Measurements from ENCODE around the gene KYNU. TPM values are rescaled to one million over a fixed set of nuclear protein-coding genes. Genes with fewer than 3 reads are reported as not detected.

Gene KYNU
- total RNA-seq (2021) (44.5 and 55.7 TPM in 2 replicates), Bru-seq, nascent RNA (percentile 88 among the genes with signal in this experiment), BruChase-seq, experiment 1, labeled RNA remaining after a 2-hour chase (percentile 85 among the genes with signal in this experiment), BruChase-seq, experiment 2, labeled RNA remaining after a 6-hour chase (percentile 65 among the genes with signal in this experiment)
- long read RNA-seq, full-length matches to known transcripts = 120 of 146 reads
- long read RNA-seq, partial matches to known transcripts = 5 of 146 reads
- long read RNA-seq, other reads (novel, unspliced or antisense) = 21 of 146 reads

GRCh38 chr2:142877216-142877838 lies at the start of gene KYNU:
Gene KYNU, plus strand, starts transcription at chr2:142877664. Its CDS starts 7,704 bp downstream, at chr2:142885368.
- H3K4me3 ChIP-seq = no peak within 1 kb of the TSS
- DNase-seq = no peak
- CTCF ChIA-PET = no interaction called here
- TF ChIP-seq EZH2 (IDR thresholded peaks at IDR 0.05; ENCODE audit: low read depth) (no peak), CTCF (conservative IDR thresholded peaks at IDR 0.05) (no peak)
- H3F3A ChIP-seq (ENCODE audit: insufficient read depth, low read depth) = peaks cover 31% of the 10 kb centered on the region
- no TSS peak for BruUV-seq (replicated peaks)
- intact Hi-C loops (cut with micrococcal nuclease; ENCODE audit: unreplicated experiment) = loop anchor here (5.0 kb wide), 3 partner anchors 65 to 195 kb away; no protein-coding TSS in a partner anchor
- no peaks in the 10 kb centered on the region for H4K20me1 ChIP-seq (ENCODE audit: insufficient read depth)
- no peaks in the 10 kb centered on the region for H3K9me2 ChIP-seq (ENCODE audit: insufficient read depth)
- no peak within 1 kb of the TSS; the same call in 1 of the 2 replicates for H3K27ac ChIP-seq
- H3K4me1 ChIP-seq (replicated peaks; ENCODE audit: insufficient read depth) = peaks cover 42% of the 10 kb centered on the region
- H3K9me3 ChIP-seq (ENCODE audit: insufficient read depth, low read depth) = peaks cover 37% of the 10 kb centered on the region
- peaks cover 12% of the 10 kb centered on the region; the same call in 1 of the 2 replicates for H3K36me3 ChIP-seq (ENCODE audit: low read depth)
- H2AFZ ChIP-seq = no peak within 1 kb of the TSS
- no peaks in the 10 kb centered on the region for H3K79me2 ChIP-seq (ENCODE audit: low read depth)
- POLR2A ChIA-PET (ENCODE audit: unreplicated experiment) = no interaction called here
- no peaks in the 10 kb centered on the region for H3K27me3 ChIP-seq (ENCODE audit: insufficient read depth, low read depth)
- H3K4me2 ChIP-seq = no peak within 1 kb of the TSS

- Histone ChIP-seq H2AFZ (no peak overlapping the region), H3K9me3 (ENCODE audit: insufficient read depth, low read depth) (peaks cover 6% of the 10 kb centered on the region; the same call in 1 of the 2 replicates), H3K27me3 (ENCODE audit: insufficient read depth, low read depth) (no peaks in the 10 kb centered on the region), H4K20me1 (ENCODE audit: insufficient read depth) (no peaks in the 10 kb centered on the region), H3K4me2 (no peak overlapping the region), H3K27ac (no peak overlapping the region), H3K4me3 (no peak overlapping the region), H3F3A (ENCODE audit: insufficient read depth, low read depth) (no peaks in the 10 kb centered on the region), H3K36me3 (ENCODE audit: low read depth) (no peaks in the 10 kb centered on the region), H3K9me2 (ENCODE audit: insufficient read depth) (no peaks in the 10 kb centered on the region), H3K4me1 (replicated peaks; ENCODE audit: insufficient read depth) (0 out of 2 replicates have a peak, but pooled peaks cover 8% of the 10 kb centered on the region), H3K79me2 (ENCODE audit: low read depth) (no peaks in the 10 kb centered on the region)
- intact Hi-C loops (cut with micrococcal nuclease; ENCODE audit: unreplicated experiment) = no loop called here
- DNase-seq = no peak
- ChIA-PET CTCF (no interaction called here), POLR2A (ENCODE audit: unreplicated experiment) (no interaction called here)
- no peak for TF ChIP-seq CTCF (conservative IDR thresholded peaks at IDR 0.05)
- TF ChIP-seq EZH2 (IDR thresholded peaks at IDR 0.05; ENCODE audit: low read depth) = no peak
- no TSS peak for BruUV-seq (replicated peaks)
Observed at GRCh38 chr2:142834021-142834420, 43.4 kb upstream of the KYNU start.

- Histone ChIP-seq H3K36me3 (ENCODE audit: low read depth) (no peaks in the 10 kb centered on the region), H3K4me3 (no peak overlapping the region), H3K27ac (no peak overlapping the region), H3K79me2 (ENCODE audit: low read depth) (no peaks in the 10 kb centered on the region), H3K4me1 (replicated peaks; ENCODE audit: insufficient read depth) (no peaks in the 10 kb centered on the region), H3K27me3 (ENCODE audit: insufficient read depth, low read depth) (no peaks in the 10 kb centered on the region), H3K4me2 (no peak overlapping the region), H3K9me3 (ENCODE audit: insufficient read depth, low read depth) (peaks cover 5% of the 10 kb centered on the region; the same call in 1 of the 2 replicates), H2AFZ (no peak overlapping the region), H3K9me2 (ENCODE audit: insufficient read depth) (no peaks in the 10 kb centered on the region; the same call in 1 of the 2 replicates), H4K20me1 (ENCODE audit: insufficient read depth) (no peaks in the 10 kb centered on the region), H3F3A (ENCODE audit: insufficient read depth, low read depth) (no peaks in the 10 kb centered on the region)
- no peak for TF ChIP-seq EZH2 (IDR thresholded peaks at IDR 0.05; ENCODE audit: low read depth)
- no peak for TF ChIP-seq CTCF (conservative IDR thresholded peaks at IDR 0.05)
- BruUV-seq (replicated peaks) = no TSS peak
- ChIA-PET POLR2A (ENCODE audit: unreplicated experiment) (no interaction called here), CTCF (no interaction called here)
- DNase-seq = no peak
- intact Hi-C loops (cut with micrococcal nuclease; ENCODE audit: unreplicated experiment) = no loop called here
Observed at GRCh38 chr2:142840436-142840835, 37.0 kb upstream of the KYNU start.

Measured in PC-9 (cell line).